Mesenchymal stem cell (in vitro differentiated cells and primary cell): ENCODE results near the gene NTSR1.

Experiments
- DNase-seq: peaks from one replicate; pipeline ENCODE4 v3.0.0-alpha.2; 2013
- H2AFZ ChIP-seq: one replicate; pipeline ENCODE4 v1.6.1; 2013; ENCODE audit warnings: low read depth, mild to moderate bottlenecking, control low read depth, inconsistent platforms, low read length, moderate library complexity
- H2AK5ac ChIP-seq: 2 replicates; pipeline ENCODE4 v1.6.1; 2013; ENCODE audit warnings: low read length, moderate library complexity, mild to moderate bottlenecking, inconsistent platforms; ENCODE audit not compliant: severe bottlenecking
- H2BK120ac ChIP-seq: one replicate; pipeline ENCODE4 v1.6.1; 2013; ENCODE audit warnings: low read depth, mild to moderate bottlenecking, inconsistent platforms, low read length, moderate library complexity
- H2BK12ac ChIP-seq, 2 experiments: one replicate each; pipeline ENCODE4 v1.6.1; 2013; ENCODE audit warnings: inconsistent platforms in 2 of 2, low read length in 2 of 2, mild to moderate bottlenecking in 2 of 2, moderate library complexity in 2 of 2, control low read depth in 1 of 2
- H2BK15ac ChIP-seq: one replicate; pipeline ENCODE4 v1.6.1; 2013; ENCODE audit warnings: mild to moderate bottlenecking, low read depth, inconsistent platforms; ENCODE audit not compliant: poor library complexity, severe bottlenecking
- H2BK5ac ChIP-seq: 2 replicates; pipeline ENCODE4 v1.6.1; 2013; ENCODE audit warnings: low read depth, mild to moderate bottlenecking, low read length, control low read depth, inconsistent platforms; ENCODE audit not compliant: poor library complexity, severe bottlenecking
- H3K14ac ChIP-seq, 2 experiments: one replicate each; pipeline ENCODE4 v1.6.1; 2013; ENCODE audit warnings: inconsistent platforms in 2 of 2, low read length in 2 of 2, control low read depth in 1 of 2, mild to moderate bottlenecking in 1 of 2, moderate library complexity in 1 of 2
- H3K18ac ChIP-seq, 2 experiments: one replicate each; pipeline ENCODE4 v1.6.1; 2013; ENCODE audit warnings: inconsistent platforms in 2 of 2, low read length in 2 of 2, control low read depth in 1 of 2, low read depth in 1 of 2, mild to moderate bottlenecking in 1 of 2
- H3K23ac ChIP-seq, 2 experiments: one replicate each; pipeline ENCODE4 v1.6.1; 2013; ENCODE audit warnings: inconsistent platforms in 2 of 2, low read length in 2 of 2, mild to moderate bottlenecking in 2 of 2, moderate library complexity in 2 of 2, control low read depth in 1 of 2
- H3K27ac ChIP-seq: 2 replicates; pipeline ENCODE4 v1.5.1; 2013; ENCODE audit warnings: mild to moderate bottlenecking, moderate library complexity, low read length, control low read depth, inconsistent platforms; ENCODE audit not compliant: poor library complexity, severe bottlenecking
- H3K27me3 ChIP-seq, 2 experiments: 2 replicates each; pipeline versions ENCODE4 v1.6.1 to v1.7.0; 2013; ENCODE audit warnings: low read length in 2 of 2, mild to moderate bottlenecking in 2 of 2, moderate library complexity in 2 of 2, control low read depth in 1 of 2, inconsistent platforms in 1 of 2; ENCODE audit not compliant: control insufficient read depth in 1 of 2, insufficient read depth in 1 of 2
- H3K36me3 ChIP-seq, 2 experiments: 2 replicates each; pipeline versions ENCODE4 v1.6.1 to v1.7.0; 2013; ENCODE audit warnings: low read length in 2 of 2, control low read depth in 1 of 2, inconsistent platforms in 1 of 2, low read depth in 1 of 2, mild to moderate bottlenecking in 1 of 2; ENCODE audit not compliant: insufficient read depth in 2 of 2, control insufficient read depth in 1 of 2
- H3K4ac ChIP-seq, 2 experiments: one replicate each; pipeline ENCODE4 v1.6.1; 2013; ENCODE audit warnings: inconsistent platforms in 2 of 2, low read length in 2 of 2, mild to moderate bottlenecking in 2 of 2, moderate library complexity in 2 of 2, control low read depth in 1 of 2, low read depth in 1 of 2
- H3K4me1 ChIP-seq: 2 replicates; pipeline ENCODE4 v1.6.1; 2013; ENCODE audit warnings: low read depth, low read length, control low read depth; ENCODE audit not compliant: control insufficient read depth, insufficient read depth
- H3K4me2 ChIP-seq: 2 replicates; pipeline ENCODE4 v1.6.1; 2013; ENCODE audit warnings: low read length, mild to moderate bottlenecking, inconsistent platforms; ENCODE audit not compliant: poor library complexity, severe bottlenecking
- H3K4me3 ChIP-seq, 2 experiments: 2 replicates each; pipeline versions ENCODE4 v1.5.1 to v1.7.0; 2013; ENCODE audit warnings: low read length in 2 of 2, mild to moderate bottlenecking in 2 of 2, control low read depth in 1 of 2, low read depth in 1 of 2; ENCODE audit not compliant: insufficient read depth in 1 of 2
- H3K79me1 ChIP-seq: replicated peaks from 2 replicates; pipeline ENCODE4 v1.6.1; 2013; ENCODE audit warnings: mild to moderate bottlenecking, control low read depth, low read length, inconsistent platforms; ENCODE audit not compliant: poor library complexity, severe bottlenecking
- H3K9ac ChIP-seq: 2 replicates; pipeline ENCODE4 v1.7.0; 2013; ENCODE audit warnings: mild to moderate bottlenecking, low read length, moderate library complexity
- H3K9me3 ChIP-seq: 2 replicates; pipeline ENCODE4 v1.7.0; 2013; ENCODE audit warnings: mild to moderate bottlenecking, low read length; ENCODE audit not compliant: control insufficient read depth
- H4K8ac ChIP-seq: one replicate; pipeline ENCODE4 v1.6.1; 2013; ENCODE audit warnings: inconsistent platforms, mild to moderate bottlenecking, low read length, moderate library complexity
- H4K91ac ChIP-seq: one replicate; pipeline ENCODE4 v1.6.1; 2013; ENCODE audit warnings: mild to moderate bottlenecking, low read length, inconsistent platforms
- WGBS: methylation state at CpG from one replicate; pipeline ENCODE4 v1.1.7; 2013; ENCODE audit warnings: mixed read lengths; 5-methylcytosine and 5-hydroxymethylcytosine counted together

NTSR1 gene

DNA sequence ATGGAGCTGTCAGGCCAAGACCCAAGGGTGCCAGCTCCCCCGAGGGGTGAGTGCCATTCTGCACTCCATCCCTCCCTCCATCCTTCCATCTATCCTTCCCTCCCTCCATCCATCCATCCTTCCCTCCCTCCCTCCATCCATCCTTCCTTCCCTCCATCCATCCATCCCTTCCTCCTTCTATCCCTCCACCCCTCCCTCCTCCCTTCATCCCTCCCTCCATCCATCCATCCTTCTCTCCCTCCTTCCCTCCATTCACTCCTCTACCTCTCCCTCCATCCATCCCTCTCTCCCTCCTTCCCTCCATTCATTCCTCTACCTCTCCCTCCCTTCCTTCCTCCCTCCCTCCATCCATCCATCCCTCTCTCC is 46.3 kb downstream of the NTSR1 start:
- 93% methylated on average over 1 of the region's 1 CpG for WGBS
- Histone ChIP-seq H3K4me3 (no peak overlapping the region), H2BK15ac (no peak overlapping the region), H2BK12ac (no peak overlapping the region), H4K91ac (no peak overlapping the region), H2AFZ (no peak overlapping the region), H3K79me1 (no peaks in the 10 kb centered on the region), H3K9me3 (no peaks in the 10 kb centered on the region), H2BK5ac (no peak overlapping the region), H3K27ac (no peak overlapping the region), H3K14ac (no peak overlapping the region), H3K9ac (no peak overlapping the region), H3K4me2 (no peak overlapping the region), H3K4ac (no peak overlapping the region), H3K36me3 (no peaks in the 10 kb centered on the region), H2AK5ac (no peak overlapping the region), H4K8ac (no peak overlapping the region), H3K18ac (no peak overlapping the region), H3K23ac (no peak overlapping the region), H3K27me3 (peaks cover 17 to 24% of the 10 kb centered on the region in 2 experiments), H3K4me1 (peaks cover 2% of the 10 kb centered on the region), H2BK120ac (no peak overlapping the region)
- DNase-seq, result no peak

DNA sequence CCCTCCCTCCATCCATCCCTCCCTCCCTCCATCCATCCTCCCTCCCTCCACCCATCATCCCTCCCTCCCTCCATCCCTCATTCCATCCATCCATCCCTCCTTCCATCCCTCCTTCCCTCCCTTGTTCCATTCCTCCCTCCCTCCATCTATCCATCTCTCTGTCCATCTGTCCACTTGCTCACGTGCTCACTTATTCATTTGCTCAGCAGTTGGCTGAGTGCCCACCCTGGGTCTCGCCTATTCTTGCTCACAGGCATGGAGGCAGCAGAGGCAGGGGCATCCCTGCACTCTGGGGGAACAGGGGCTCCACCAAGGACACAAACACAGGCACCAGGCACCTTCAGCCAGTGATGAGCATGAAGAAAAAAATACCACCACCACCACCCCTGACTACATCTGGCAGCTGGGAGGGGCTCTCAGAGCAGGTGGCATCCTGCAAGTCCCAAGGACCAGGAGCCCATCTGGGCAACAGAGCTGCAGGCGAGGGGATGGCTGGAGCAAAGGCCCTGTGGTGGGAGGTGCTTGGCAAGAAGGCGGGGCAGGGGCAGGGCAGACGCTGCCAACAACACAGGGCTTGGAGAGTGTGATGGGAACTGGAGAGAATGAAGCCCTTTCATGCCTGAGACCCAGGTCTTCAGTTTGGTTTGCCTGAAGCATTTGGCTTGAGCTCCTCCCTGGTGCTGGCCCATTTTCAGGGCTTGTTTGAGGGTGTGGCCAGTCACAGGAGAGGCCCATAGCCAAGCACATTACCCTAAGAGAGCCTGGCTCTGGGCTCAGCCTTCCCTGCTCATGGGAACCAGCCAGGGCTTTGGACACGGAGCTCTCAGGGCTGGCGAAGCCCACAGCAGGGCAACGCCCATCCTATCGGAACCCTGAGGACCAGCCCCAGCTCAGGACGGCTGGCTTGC is 47.4 kb downstream of the NTSR1 start:
- Histone ChIP-seq H3K23ac (no peak overlapping the region), H3K27ac (no peak overlapping the region), H3K9ac (no peak overlapping the region), H3K18ac (no peak overlapping the region), H3K9me3 (no peaks in the 10 kb centered on the region), H3K27me3 (peaks cover 17 to 25% of the 10 kb centered on the region in 2 experiments), H3K4ac (no peak overlapping the region), H3K79me1 (no peaks in the 10 kb centered on the region), H2BK120ac (no peak overlapping the region), H3K36me3 (no peaks in the 10 kb centered on the region), H2BK12ac (no peak overlapping the region), H3K4me3 (no peak overlapping the region), H2BK5ac (no peak overlapping the region), H2BK15ac (no peak overlapping the region), H3K14ac (no peak overlapping the region), H3K4me1 (peaks cover 2% of the 10 kb centered on the region), H2AK5ac (no peak overlapping the region), H2AFZ (no peak overlapping the region), H4K91ac (no peak overlapping the region), H4K8ac (no peak overlapping the region), H3K4me2 (no peak overlapping the region)
- 56% methylated on average over 10 of the region's 10 CpGs for WGBS
- DNase-seq, result no peak

DNA sequence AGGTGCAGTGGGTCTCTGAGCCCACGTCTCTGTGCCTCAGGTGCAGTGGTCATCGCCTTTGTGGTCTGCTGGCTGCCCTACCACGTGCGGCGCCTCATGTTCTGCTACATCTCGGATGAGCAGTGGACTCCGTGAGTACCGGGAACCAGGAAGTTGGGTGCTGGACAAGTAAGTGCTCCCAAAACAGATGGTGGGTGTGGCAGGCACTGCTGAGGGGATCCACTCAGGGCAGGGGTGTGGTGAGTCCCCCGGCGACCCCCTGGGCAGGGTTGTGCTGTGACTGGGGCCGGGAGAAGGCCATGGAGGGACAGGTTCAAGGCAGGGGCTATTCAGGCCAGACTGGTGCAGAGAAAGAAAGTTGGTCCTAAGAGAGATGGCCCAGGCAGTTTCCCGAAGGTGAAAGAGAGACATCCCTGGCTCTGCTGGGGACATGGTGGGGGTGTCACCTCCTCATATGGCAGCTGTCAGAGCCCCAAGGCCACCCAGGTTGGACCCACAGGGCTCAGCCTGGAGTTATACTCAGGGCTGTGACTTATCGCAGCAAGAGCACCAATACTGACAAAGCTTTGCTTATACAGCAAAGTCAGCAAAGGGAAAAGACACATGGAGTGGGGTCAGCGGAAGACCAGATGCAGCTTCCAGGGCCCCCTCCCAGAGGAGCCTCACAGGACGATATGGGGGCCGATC is 49.7 kb downstream of the NTSR1 start:
- Histone ChIP-seq H3K18ac (no peak overlapping the region), H3K36me3 (no peaks in the 10 kb centered on the region), H3K27ac (no peak overlapping the region), H2BK120ac (no peak overlapping the region), H3K23ac (no peak overlapping the region), H3K27me3 (peaks cover 17 to 32% of the 10 kb centered on the region in 2 experiments), H3K79me1 (no peaks in the 10 kb centered on the region), H3K4me1 (peaks cover 2% of the 10 kb centered on the region), H3K4me2 (no peak overlapping the region), H4K91ac (no peak overlapping the region), H2BK12ac (no peak overlapping the region), H2BK5ac (no peak overlapping the region), H2AFZ (no peak overlapping the region), H3K9me3 (no peaks in the 10 kb centered on the region), H2AK5ac (no peak overlapping the region), H3K4me3 (no peak overlapping the region), H2BK15ac (no peak overlapping the region), H3K4ac (no peak overlapping the region), H3K14ac (no peak overlapping the region), H3K9ac (no peak overlapping the region), H4K8ac (no peak overlapping the region)
- 85% methylated on average over 16 of the region's 16 CpGs for WGBS
- DNase-seq, result no peak

DNA sequence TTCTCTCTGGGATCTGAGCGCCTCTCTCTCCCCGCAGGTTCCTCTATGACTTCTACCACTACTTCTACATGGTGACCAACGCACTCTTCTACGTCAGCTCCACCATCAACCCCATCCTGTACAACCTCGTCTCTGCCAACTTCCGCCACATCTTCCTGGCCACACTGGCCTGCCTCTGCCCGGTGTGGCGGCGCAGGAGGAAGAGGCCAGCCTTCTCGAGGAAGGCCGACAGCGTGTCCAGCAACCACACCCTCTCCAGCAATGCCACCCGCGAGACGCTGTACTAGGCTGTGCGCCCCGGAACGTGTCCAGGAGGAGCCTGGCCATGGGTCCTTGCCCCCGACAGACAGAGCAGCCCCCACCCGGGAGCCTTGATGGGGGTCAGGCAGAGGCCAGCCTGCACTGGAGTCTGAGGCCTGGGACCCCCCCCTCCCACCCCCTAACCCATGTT is 51.4 kb downstream of the NTSR1 start:
- Histone ChIP-seq H3K4ac (no peak overlapping the region), H2AK5ac (no peak overlapping the region), H3K9ac (no peak overlapping the region), H3K36me3 (no peaks in the 10 kb centered on the region), H3K4me3 (no peak overlapping the region), H3K79me1 (no peaks in the 10 kb centered on the region), H3K23ac (no peak overlapping the region), H3K18ac (no peak overlapping the region), H3K14ac (no peak overlapping the region), H4K91ac (no peak overlapping the region), H2BK15ac (no peak overlapping the region), H3K4me2 (no peak overlapping the region), H3K27ac (no peak overlapping the region), H4K8ac (no peak overlapping the region), H3K9me3 (no peaks in the 10 kb centered on the region), H3K4me1 (no peaks in the 10 kb centered on the region), H3K27me3 (peaks cover 26 to 41% of the 10 kb centered on the region in 2 experiments), H2BK5ac (no peak overlapping the region), H2AFZ (no peak overlapping the region), H2BK12ac (no peak overlapping the region), H2BK120ac (no peak overlapping the region)
- no peak for DNase-seq
- 95% methylated on average over 20 of the region's 20 CpGs for WGBS
